Left ventricle myocardium inferior (tissue), 1 donor: ENCODE data around the gene PCDHA8. TPM values are rescaled to one million over a fixed set of nuclear protein-coding genes. Genes with fewer than 3 reads are reported as not detected.
"Not testable (repeated sequence)": the region's sequence is repeated elsewhere in the genome, so short reads cannot be mapped to it uniquely, and the experiment has no call there.

ENCODE experiments used
- DNase-seq: peaks from one replicate; pipeline ENCODE4 v3.0.0-alpha.2; 2020
- H3K27ac ChIP-seq: fragments of 200-600 bp; replicated peaks from 2 replicates; pipeline ENCODE4 v1.8.0; 2021
- H3K27me3 ChIP-seq: fragments of 200-600 bp; 2 replicates; pipeline ENCODE4 v1.8.0; 2021; ENCODE audit warnings: low read depth
- H3K36me3 ChIP-seq: fragments of 200-600 bp; 2 replicates; pipeline ENCODE4 v1.8.0; 2021
- H3K4me1 ChIP-seq: fragments of 200-600 bp; 2 replicates; pipeline ENCODE4 v1.8.0; 2021
- H3K4me3 ChIP-seq: fragments of 200-600 bp; 2 replicates; pipeline ENCODE4 v1.8.0; 2021; ENCODE audit warnings: mild to moderate bottlenecking, moderate library complexity
- H3K9me3 ChIP-seq: fragments of 200-600 bp; replicated peaks from 2 replicates; pipeline ENCODE4 v1.8.0; 2021
- CTCF ChIP-seq: fragments of 200-600 bp; IDR thresholded peaks from 2 replicates; pipeline ENCODE4 v1.8.0; 2021; ENCODE audit warnings: antibody characterized with exemption, mild to moderate bottlenecking, borderline replicate concordance
- intact Hi-C: fragments of 100-400 bp; cut with micrococcal nuclease; formaldehyde crosslinking; loops from one replicate; pipeline ENCODE4 v1.11.0; 2022
- total RNA-seq: library from RNA; stranded (reverse); fragmentation: NEBNext Ultra II Directional; extraction: Animal tissue kit (Norgen Biotek cat#: 25700); gene quantifications from one replicate; pipeline ENCODE4 v1.2.1, GENCODE V29; 2021
- donor health status: DM: no; HTN: yes; CAD: no; lungs with severe emphysema.

PCDHA8 gene
- total RNA-seq, 1 donor from 2014 or later: not detected

DNA sequence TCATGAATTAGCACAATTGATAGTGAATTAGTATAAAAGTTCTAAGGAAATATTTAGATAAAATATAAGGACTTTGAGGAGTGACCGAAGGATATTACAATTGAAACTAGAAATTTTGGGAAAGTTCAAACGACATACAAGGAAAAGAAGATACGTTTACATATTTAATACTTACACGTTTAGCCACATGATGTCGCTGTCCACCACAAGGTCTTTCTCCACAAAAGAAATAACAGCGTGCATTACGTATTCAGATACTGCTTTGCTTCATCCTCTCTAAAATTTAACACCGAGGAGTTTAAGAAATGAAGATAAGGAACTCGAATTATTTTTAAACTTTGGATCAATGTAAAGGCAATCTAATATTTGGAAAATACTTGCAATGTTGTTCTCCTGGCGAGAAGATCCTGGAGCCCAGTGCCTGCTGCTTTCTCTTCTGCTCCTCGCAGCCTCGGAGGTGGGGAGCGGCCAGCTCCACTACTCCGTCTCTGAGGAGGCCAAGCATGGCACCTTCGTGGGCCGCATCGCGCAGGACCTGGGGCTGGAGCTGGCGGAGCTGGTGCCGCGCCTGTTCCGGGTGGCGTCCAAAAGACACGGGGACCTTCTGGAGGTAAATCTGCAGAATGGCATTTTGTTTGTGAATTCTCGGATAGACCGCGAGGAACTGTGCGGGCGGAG is 40.0 kb upstream of the PCDHA8 start, which contains the start of gene PCDHA3:
Gene PCDHA3, plus strand, starts transcription at position 242 of the 678 bp plus-strand sequence.
- no peaks in the 10 kb centered on the region for H3K36me3 ChIP-seq
- H3K27ac ChIP-seq: no peak within 1 kb of the TSS
- peak within 1 kb of the TSS; percentile 56 for H3K4me3 ChIP-seq
- peaks cover 53% of the 10 kb centered on the region for H3K27me3 ChIP-seq
- H3K4me1 ChIP-seq: no peaks in the 10 kb centered on the region
- H3K9me3 ChIP-seq: peaks cover 69% of the 10 kb centered on the region
- intact Hi-C loops: no loop called here
- peak; percentile 26 for TF ChIP-seq CTCF
- no peak for DNase-seq

GRCh38 chr5:140801494-140801841 is 39.5 kb upstream of the PCDHA8 start:
- intact Hi-C loops: no loop called here
- H3K27ac ChIP-seq: no peak overlapping the region
- H3K4me1 ChIP-seq: no peaks in the 10 kb centered on the region
- peaks cover 68% of the 10 kb centered on the region for H3K9me3 ChIP-seq
- H3K4me3 ChIP-seq: peak overlapping the region; percentile 56
- no peak for DNase-seq
- peak; percentile 41 for TF ChIP-seq CTCF
- no peaks in the 10 kb centered on the region for H3K36me3 ChIP-seq
- H3K27me3 ChIP-seq: peaks cover 53% of the 10 kb centered on the region

DNA sequence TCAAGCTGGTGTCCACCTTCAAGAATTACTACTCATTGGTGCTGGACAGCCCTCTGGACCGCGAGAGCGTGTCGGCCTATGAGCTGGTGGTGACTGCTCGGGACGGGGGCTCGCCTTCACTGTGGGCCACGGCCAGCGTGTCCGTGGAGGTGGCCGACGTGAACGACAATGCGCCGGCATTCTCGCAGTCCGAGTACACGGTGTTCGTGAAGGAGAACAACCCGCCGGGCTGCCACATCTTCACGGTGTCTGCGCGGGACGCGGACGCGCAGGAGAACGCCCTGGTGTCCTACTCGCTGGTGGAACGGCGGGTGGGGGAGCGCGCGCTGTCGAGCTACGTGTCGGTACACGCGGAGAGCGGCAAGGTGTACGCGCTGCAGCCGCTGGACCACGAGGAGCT is 38.6 kb upstream of the PCDHA8 start:
- H3K9me3 ChIP-seq: peaks cover 67% of the 10 kb centered on the region
- H3K4me3 ChIP-seq, H3K27ac ChIP-seq, H3K4me1 ChIP-seq, H3K36me3 ChIP-seq, intact Hi-C loops, DNase-seq: not testable (repeated sequence)
- H3K27me3 ChIP-seq: peaks cover 54% of the 10 kb centered on the region

DNA sequence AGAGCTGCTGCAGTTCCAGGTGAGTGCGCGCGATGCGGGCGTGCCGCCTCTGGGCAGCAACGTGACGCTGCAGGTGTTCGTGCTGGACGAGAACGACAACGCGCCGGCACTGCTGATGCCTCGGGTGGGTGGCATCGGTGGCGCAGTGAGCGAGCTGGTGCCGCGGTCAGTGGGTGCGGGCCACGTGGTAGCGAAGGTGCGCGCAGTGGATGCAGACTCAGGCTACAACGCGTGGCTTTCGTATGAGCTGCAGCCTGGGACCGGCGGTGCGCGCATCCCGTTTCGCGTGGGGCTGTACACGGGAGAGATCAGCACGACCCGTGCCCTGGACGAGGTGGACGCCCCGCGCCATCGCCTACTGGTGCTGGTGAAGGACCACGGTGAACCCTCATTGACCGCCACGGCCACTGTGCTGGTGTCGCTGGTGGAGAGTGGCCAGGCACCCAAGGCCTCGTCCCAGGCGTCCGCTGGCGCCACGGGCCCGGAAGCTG is 38.2 kb upstream of the PCDHA8 start:
- H3K9me3 ChIP-seq: peaks cover 68% of the 10 kb centered on the region
- no peak for DNase-seq
- intact Hi-C loops: no loop called here
- H3K27me3 ChIP-seq: peaks cover 59% of the 10 kb centered on the region
- no peaks in the 10 kb centered on the region for H3K4me1 ChIP-seq
- H3K4me3 ChIP-seq: no peak overlapping the region
- no peak overlapping the region for H3K27ac ChIP-seq
- TF ChIP-seq CTCF: no peak
- no peaks in the 10 kb centered on the region for H3K36me3 ChIP-seq

GRCh38 chr5:140806834-140807775 is 33.9 kb upstream of the PCDHA8 start, which contains the start of gene PCDHA4:
TSS of gene PCDHA4 (plus strand) at chr5:140807068.
- intact Hi-C loops: no loop called here
- H3K27me3 ChIP-seq: peaks cover 49% of the 10 kb centered on the region
- H3K4me3 ChIP-seq: peak within 1 kb of the TSS; percentile 59
- no peaks in the 10 kb centered on the region for H3K4me1 ChIP-seq
- TF ChIP-seq CTCF: peak; percentile 47
- no peak for DNase-seq
- no peak within 1 kb of the TSS for H3K27ac ChIP-seq
- peaks cover 68% of the 10 kb centered on the region for H3K9me3 ChIP-seq
- H3K36me3 ChIP-seq: no peaks in the 10 kb centered on the region

GRCh38 chr5:140808241-140808888 is 32.6 kb upstream of the PCDHA8 start:
- peaks cover 61% of the 10 kb centered on the region for H3K9me3 ChIP-seq
- peaks cover 36% of the 10 kb centered on the region for H3K27me3 ChIP-seq
- DNase-seq, intact Hi-C loops, H3K4me3 ChIP-seq, H3K4me1 ChIP-seq, H3K36me3 ChIP-seq, H3K27ac ChIP-seq: not testable (repeated sequence)
